ENCODE results near the gene HLA-B. TPM values are rescaled to one million over a fixed set of nuclear protein-coding genes. Genes with fewer than 3 reads are reported as not detected.

Gene HLA-B
- polyA plus RNA-seq, 1 donor from 2014 or later: 6,901 TPM

DNA sequence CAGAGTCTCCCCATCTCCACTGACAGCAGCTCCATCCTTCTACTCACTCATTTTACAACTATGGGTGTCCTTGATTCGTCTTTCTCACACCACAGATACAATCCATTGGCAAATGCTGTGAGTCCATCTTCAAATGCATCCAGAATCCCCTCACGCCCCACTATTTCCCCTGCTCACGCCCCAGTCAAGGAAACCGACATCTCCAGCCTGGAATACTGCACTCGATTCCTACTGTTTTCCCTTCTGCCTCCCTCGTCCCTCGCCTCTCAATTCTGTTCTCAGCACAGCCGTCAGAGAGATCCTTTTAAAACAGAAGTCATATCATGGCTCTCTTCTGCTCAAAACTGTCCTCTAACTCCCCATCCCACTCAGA is 4.7 kb downstream of the HLA-B start:
- peak overlapping the region; percentile 95 to 99 (median 98) for H3K4me3 Mint-ChIP-seq
- peaks cover 11% of the 10 kb centered on the region for H3K36me3 Mint-ChIP-seq
- peaks cover 42 to 62% (median 53%) of the 10 kb centered on the region in 3 donors for H3K4me1 Mint-ChIP-seq
- H3K9me3 Mint-ChIP-seq: no peaks in the 10 kb centered on the region
- no peaks in the 10 kb centered on the region for H3K27me3 Mint-ChIP-seq
- H3K27ac Mint-ChIP-seq: peak overlapping the region; percentile 15 to 100 (median 95)

DNA sequence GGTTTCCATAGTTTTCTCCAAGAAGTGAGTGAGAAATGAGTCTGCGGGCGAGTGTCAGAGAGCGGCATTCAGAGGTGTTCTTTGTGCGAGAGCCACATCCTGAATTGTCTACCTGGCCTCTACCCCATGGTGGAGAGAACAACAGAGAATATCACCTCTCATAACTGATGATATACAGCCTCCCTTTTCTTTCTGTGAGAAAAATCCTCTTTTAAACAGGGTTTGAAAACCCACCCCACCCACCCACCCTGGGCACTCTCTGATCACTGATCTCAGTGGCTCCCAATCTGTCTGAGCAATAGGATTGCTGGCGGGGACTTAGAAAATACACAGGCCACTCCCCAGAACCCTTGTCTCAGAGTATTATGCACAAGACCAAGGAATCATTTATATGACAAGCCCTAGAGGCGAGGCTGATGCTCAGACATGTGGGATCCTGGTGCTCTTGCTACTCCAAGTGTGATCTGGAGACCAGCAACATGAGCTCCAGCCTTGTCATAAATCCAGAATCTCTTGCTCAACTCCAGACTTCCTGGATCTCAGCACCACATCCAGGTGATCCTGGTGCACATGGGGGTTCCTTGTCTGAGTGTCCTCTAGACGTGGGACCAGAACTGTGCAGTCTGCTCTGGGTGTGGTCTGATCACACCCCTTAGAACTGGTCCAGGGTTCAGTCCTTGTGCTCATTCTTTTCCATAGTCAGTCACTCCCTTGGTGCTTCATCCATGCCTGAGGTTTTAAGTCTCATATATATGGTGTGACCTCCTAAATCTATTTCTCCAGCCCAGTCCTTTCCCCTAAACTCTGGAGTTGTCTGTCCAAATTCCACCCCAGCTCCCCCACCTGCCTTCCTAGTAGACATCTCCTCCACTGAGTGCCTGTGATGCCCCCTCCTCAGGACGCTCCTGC is 5.3 kb downstream of the HLA-B start:
- peak overlapping the region; percentile 15 to 100 (median 95) for H3K27ac Mint-ChIP-seq
- H3K27me3 Mint-ChIP-seq: no peaks in the 10 kb centered on the region
- peaks cover 11% of the 10 kb centered on the region for H3K36me3 Mint-ChIP-seq
- H3K4me3 Mint-ChIP-seq: peak overlapping the region; percentile 95 to 99 (median 98)
- no peaks in the 10 kb centered on the region for H3K9me3 Mint-ChIP-seq
- peaks cover 37 to 62% (median 53%) of the 10 kb centered on the region in 3 donors for H3K4me1 Mint-ChIP-seq

DNA sequence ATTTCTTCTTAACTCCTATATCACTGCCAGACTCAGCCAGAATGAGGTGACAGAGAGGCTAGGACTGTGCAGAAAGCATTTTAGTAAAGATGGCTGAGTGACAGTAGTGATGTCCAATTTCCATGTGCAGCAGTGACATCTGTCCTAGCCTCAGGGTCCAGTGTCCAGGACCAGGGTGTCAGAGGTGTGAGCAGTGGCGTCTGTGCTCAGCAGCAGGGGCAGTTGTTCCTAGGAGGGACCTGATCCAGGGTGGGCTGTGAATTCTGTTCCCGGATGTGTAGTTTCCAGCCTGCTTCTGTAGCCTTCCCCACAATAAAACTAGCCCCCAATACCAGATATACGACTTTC is 6.0 kb downstream of the HLA-B start:
- Mint-ChIP-seq H3K36me3 (peaks cover 11% of the 10 kb centered on the region), H3K9me3 (no peaks in the 10 kb centered on the region), H3K4me3 (peak overlapping the region; percentile 57 to 99 (median 98)), H3K27ac (peak overlapping the region; percentile 15 to 100 (median 89)), H3K27me3 (no peaks in the 10 kb centered on the region), H3K4me1 (peaks cover 37 to 62% (median 53%) of the 10 kb centered on the region in 3 donors)

DNA sequence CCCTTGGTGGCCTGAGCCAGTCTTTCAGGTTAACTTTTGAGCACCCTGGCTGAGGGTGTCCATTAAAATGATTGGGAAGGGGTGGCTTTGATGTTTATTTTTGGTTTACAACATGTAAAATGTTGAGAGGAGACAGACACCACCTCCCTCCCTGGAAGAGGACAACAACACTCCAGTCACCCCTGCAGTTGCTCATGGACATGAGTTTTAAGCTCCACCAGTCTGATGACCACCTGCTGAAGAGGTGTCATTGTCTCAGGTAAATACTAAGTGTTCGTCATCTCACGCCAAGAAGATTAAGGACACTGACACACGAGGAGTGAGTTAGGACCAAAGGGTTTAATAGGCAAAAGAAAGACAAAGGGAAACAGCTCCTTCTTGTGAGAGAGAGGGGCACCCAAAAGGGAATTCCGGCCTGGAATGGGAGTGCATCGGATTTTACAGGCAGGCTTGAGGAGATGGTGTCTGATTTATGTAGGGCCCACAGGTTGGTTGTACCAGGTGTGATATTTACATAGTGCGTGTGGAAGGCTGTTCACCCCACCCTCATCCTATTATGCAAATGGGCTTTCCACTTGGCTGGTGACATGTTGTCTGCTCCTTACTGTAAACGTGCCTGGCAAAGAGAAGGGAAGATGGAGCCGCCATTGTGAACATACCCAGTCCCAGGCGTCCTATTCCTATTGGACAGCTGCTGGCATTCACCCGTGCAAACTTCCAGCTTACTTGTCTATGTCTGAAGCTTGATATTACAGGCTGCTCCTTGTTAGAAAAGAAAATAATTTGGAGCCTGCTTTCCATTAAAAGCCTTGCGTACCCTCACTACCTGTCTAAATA is 6.6 kb downstream of the HLA-B start:
- peak overlapping the region; percentile 15 to 100 (median 89) for H3K27ac Mint-ChIP-seq
- H3K9me3 Mint-ChIP-seq: no peaks in the 10 kb centered on the region
- peaks cover 7% of the 10 kb centered on the region for H3K36me3 Mint-ChIP-seq
- peaks cover 37 to 61% (median 51%) of the 10 kb centered on the region in 3 donors for H3K4me1 Mint-ChIP-seq
- peak overlapping the region; percentile 57 to 99 (median 98) for H3K4me3 Mint-ChIP-seq
- no peaks in the 10 kb centered on the region for H3K27me3 Mint-ChIP-seq

DNA sequence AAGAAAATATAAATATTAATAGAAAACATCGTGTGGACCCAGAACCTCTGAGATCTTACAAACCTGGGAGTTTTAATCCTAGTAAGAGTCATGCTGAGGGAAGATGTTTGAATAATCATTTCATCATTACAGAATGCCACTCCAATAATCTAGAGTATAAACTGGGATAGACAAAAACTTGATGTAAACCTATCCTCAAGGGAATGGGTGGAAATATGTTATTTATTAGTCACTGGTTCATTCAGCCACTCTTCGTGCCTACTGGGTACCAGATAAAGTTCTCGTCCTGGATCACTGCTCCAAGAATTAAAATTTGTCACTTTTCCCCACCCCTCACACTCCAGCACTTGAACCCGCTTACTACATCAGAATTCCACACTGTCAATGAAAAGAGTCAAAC is 7.7 kb downstream of the HLA-B start:
- H3K4me1 Mint-ChIP-seq: peaks cover 37 to 55% (median 54%) of the 10 kb centered on the region in 3 donors
- H3K36me3 Mint-ChIP-seq: peaks cover 6% of the 10 kb centered on the region
- no peaks in the 10 kb centered on the region for H3K27me3 Mint-ChIP-seq

DNA sequence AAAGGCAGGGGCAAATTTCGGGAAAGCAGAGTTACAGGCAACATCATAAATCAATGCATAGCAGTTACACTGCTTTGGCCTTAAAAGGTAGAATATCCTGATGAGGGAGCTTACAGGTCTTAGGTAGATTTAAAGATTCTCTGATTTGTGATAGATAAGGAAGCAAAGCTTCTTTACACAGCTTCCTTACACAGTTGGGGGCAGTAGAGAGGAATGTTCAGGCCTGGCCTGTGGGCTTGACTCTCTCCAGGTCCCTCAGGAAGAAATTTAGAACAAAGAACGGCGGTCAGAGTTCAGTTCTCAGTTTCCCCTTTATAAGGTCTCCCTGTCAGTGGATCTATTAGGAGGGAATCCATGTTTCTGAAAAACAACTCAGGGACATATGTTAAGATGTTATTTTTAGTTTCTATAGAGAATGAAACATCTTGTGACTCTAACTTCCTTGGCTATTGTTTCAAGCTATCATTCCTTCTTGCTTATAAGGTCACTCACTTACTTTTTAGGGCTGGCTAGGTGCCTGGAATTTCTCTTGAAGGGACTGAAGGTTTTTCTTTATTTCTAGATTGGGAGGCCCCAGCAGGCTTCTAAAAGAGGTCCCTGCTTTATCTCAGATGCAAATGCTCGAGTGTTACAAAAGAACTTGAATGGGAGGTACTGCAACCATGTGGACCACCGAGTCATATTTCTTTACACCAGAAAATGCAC is 11.8 kb downstream of the HLA-B start:
- peaks cover 6% of the 10 kb centered on the region for H3K36me3 Mint-ChIP-seq

More for the DNA sequence above, 7.7 kb downstream of the HLA-B start:
- Mint-ChIP-seq H3K4me3 (peak overlapping the region in 2 of 4 donors; percentile 19 to 52), H3K9me3 (no peaks in the 10 kb centered on the region), H3K27ac (peak overlapping the region in 1 of 3 donors; percentile 100)

DNA sequence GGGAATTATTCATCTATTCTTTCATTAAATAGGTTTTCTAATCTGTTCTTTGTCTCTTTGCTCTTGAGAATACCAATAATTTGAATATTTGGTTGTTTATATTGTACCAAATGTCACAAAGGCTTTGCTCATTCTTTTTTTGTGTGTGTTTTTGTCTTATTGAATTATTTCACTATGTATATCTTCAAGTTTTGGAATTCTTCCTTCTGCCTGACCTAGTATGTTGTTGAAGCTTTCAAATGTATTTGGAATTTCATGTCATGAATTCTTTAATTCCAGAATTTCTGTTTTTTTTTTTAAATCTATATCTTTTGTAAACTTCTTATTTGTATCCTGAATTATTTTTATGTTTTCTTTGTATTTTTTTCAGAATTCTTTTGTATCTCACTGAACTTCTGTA is 16.8 kb downstream of the HLA-B start:
- H3K36me3 Mint-ChIP-seq: peaks cover 6% of the 10 kb centered on the region
- peak overlapping the region in 1 of 4 donors; percentile 22 for H3K4me3 Mint-ChIP-seq
- no peak overlapping the region for H3K27ac Mint-ChIP-seq
- H3K27me3 Mint-ChIP-seq: peaks cover 2% of the 10 kb centered on the region
- H3K4me1 Mint-ChIP-seq: peaks cover 5 to 10% (median 6%) of the 10 kb centered on the region in 3 donors
- peaks cover 3 to 46% (median 30%) of the 10 kb centered on the region in 3 donors for H3K9me3 Mint-ChIP-seq

More for the DNA sequence above, 11.8 kb downstream of the HLA-B start:
- H3K9me3 Mint-ChIP-seq: peaks cover 0 to 7% (median 6%) of the 10 kb centered on the region in 3 donors
- H3K4me1 Mint-ChIP-seq: peaks cover 8 to 20% (median 17%) of the 10 kb centered on the region in 3 donors
- peaks cover under 1% of the 10 kb centered on the region for H3K27me3 Mint-ChIP-seq
- no peak overlapping the region for H3K27ac Mint-ChIP-seq
- no peak overlapping the region for H3K4me3 Mint-ChIP-seq

DNA sequence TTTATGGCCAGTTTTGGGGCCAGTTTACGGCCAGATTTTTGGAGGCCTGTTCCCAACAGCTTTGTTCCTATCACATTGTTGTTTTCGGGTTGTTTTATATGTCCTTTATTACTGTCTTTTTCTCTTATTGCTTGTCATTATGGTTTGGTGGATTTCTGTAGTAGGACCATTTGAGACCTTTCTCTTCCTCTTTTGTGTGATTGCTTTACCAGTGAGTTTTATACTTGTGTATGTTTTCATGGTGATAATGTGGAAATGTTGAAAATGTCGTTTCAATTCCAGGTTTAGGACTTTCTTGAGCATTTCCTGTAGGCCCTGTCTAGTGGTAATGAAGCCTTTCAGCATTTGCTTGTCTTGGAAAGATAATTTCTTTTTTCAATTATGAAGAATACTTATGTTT is 17.8 kb downstream of the HLA-B start:
- H3K27ac Mint-ChIP-seq: peak overlapping the region in 2 of 3 donors; percentile 13 to 67
- H3K4me3 Mint-ChIP-seq: peak overlapping the region in 1 of 4 donors; percentile 1
- peaks cover 5 to 6% (median 5%) of the 10 kb centered on the region in 3 donors for H3K4me1 Mint-ChIP-seq
- H3K9me3 Mint-ChIP-seq: peaks cover 5 to 51% (median 35%) of the 10 kb centered on the region in 3 donors
- peaks cover 10% of the 10 kb centered on the region for H3K36me3 Mint-ChIP-seq
- H3K27me3 Mint-ChIP-seq: peaks cover 2% of the 10 kb centered on the region

DNA sequence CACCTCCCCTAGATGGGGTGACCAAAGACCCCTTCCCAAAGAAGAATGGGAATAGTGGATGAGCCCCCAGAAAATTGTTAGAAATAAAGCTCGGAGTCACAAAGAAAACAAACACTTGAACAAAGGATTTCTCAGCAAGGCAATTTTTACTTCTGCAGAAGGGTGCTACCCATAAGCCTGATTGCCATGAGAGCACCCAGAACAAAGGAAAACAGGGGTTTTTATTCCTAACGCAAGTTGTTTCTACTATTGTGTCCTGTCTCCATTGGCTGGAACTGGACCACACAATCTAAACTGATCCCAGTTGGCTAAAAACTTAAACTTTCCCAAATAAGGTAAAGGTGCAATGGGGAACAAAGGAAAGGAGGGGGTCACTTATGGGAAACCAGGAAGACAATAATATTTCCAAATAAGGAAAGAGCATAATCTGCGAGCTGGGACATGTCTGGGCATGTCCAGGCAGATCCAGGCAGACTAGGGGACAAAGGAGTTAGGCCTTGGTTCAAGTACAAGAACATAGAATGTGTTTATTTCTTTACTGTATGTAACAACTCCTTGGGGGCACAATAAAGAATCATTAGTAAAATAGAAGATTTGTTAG is 20.0 kb downstream of the HLA-B start:
- peaks cover 2% of the 10 kb centered on the region for H3K27me3 Mint-ChIP-seq
- peaks cover 10 to 17% (median 13%) of the 10 kb centered on the region in 3 donors for H3K4me1 Mint-ChIP-seq
- peaks cover 5 to 51% (median 32%) of the 10 kb centered on the region in 3 donors for H3K9me3 Mint-ChIP-seq
- no peak overlapping the region for H3K4me3 Mint-ChIP-seq
- H3K36me3 Mint-ChIP-seq: peaks cover 10% of the 10 kb centered on the region
- no peak overlapping the region for H3K27ac Mint-ChIP-seq

DNA sequence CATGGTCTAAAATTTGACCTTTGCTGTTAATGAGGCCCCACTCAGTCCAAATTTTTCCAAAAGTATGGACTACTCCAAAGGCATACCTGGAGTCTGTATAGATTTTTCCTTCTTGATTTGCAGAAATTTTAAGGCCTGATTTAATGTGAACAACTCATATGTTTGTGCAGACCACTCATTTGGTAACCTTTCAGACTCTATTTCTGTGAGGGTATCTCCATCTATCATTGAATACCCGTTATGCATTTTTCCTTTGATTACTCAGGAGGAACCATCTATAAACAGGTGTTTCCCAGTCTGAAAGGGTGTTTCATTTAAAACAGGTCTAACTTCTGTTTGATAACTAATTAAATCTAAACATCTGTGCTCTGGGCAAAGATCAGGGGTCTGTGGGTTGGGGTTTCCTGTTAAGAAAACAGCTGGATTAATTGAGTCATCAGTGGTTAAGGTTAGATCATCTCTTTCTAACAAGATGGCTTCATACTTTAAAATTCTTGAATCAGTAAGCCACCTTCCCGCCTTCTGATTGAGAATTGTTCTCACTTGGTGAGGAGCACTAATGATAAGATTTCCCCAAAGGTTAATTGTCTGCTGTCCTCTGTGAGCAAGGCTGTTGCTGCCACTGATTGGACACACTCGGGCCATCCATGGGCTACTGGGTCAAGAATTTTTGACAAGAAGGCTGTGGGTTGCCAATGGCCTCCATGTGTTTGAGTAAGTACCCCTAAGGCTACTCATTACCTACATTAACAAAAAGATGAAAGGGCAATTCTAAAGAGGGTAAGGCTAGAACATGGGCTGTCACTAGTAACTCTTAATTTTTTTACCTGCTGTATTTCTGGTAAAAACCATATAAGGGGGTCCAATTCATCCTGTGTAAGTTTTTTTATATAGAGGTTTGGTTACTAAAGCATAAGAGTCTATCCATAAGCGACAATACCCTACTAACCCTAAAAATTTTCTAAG is 24.1 kb downstream of the HLA-B start:
- Mint-ChIP-seq H3K36me3 (peaks cover 11% of the 10 kb centered on the region), H3K9me3 (peaks cover 6 to 33% (median 23%) of the 10 kb centered on the region in 3 donors), H3K27ac (peak overlapping the region; percentile 13 to 85 (median 17)), H3K4me1 (peaks cover 6 to 11% (median 7%) of the 10 kb centered on the region in 3 donors), H3K4me3 (peak overlapping the region in 1 of 4 donors; percentile 4), H3K27me3 (no peaks in the 10 kb centered on the region)

DNA sequence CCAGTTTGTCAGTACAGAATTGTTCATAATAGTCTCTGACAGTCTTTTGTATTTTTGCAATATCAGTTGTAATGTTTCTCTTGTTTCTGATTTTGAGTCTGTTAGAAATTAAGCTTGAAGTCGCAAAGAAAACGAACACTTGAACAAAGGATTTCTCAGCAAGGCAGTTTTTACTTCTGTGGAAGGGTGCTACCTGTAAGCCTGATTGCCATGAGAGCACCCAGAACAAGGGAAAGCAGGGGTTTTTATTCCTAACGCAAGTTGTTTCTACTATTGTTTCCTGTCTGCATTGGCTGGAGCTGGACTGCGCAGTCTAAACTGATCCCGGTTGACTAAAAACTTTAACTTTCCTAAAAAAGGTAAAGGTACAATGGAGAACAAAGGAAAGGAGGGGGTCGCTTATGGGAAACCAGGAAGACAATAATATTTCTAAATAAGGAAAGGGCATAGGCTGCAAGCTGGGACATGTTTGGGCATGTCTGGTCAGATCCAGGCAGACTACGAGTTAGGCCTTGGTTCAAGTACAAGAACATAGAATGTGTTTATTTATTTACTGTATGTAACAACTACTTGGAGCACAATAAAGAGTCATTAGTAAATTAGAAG is 28.5 kb downstream of the HLA-B start:
- Mint-ChIP-seq H3K4me3 (no peak overlapping the region), H3K4me1 (peaks cover 5 to 11% (median 7%) of the 10 kb centered on the region in 3 donors), H3K27ac (no peak overlapping the region), H3K9me3 (peaks cover 5 to 11% (median 7%) of the 10 kb centered on the region in 3 donors), H3K27me3 (peaks cover 5% of the 10 kb centered on the region), H3K36me3 (peaks cover 9% of the 10 kb centered on the region)

DNA sequence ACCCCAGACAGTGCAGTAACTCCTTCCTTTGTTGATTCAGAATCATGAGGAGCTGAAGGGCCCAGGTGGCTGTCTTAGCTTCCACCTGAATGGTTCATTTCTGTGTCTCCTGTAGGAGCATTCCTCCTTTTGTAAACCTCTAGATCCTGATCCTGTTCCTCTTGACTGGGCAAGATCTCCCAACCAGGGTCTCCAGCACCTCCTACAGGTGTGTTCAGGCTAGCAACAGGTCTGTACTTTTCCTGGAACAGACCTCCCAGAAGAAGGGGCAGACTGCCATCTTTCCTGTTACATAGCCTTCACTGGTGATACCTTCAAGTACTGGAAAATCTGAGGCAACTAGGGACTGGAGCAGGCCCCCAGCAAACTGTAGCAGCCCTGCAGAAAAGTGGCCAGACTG is 35.2 kb downstream of the HLA-B start:
- no peaks in the 10 kb centered on the region for H3K4me1 Mint-ChIP-seq
- H3K27ac Mint-ChIP-seq: no peak overlapping the region
- H3K27me3 Mint-ChIP-seq: peaks cover 11% of the 10 kb centered on the region
- H3K4me3 Mint-ChIP-seq: no peak overlapping the region
- peaks cover 0 to 8% (median 4%) of the 10 kb centered on the region in 3 donors for H3K9me3 Mint-ChIP-seq
- H3K36me3 Mint-ChIP-seq: peaks cover 6% of the 10 kb centered on the region
